AG09319 (cell line): ENCODE measurements around the gene ELN.

ENCODE experiments used
- DNase-seq: peaks from one replicate; pipeline ENCODE4 v3.0.0-alpha.2; 2010; ENCODE audit warnings: low read depth; ENCODE audit errors: extremely low read depth
- TF ChIP-seq, protein P1 (sequence below): IDR thresholded peaks from 2 replicates; pipeline ENCODE4 v1.5.1; 2011; ENCODE audit warnings: low read depth, mild to moderate bottlenecking, inconsistent platforms, low read length, moderate library complexity

The ELN gene

GRCh38 chr7:74052628-74053027 lies 24.7 kb downstream of the ELN start:
- no peak for DNase-seq
- TF ChIP-seq, protein P1, sequence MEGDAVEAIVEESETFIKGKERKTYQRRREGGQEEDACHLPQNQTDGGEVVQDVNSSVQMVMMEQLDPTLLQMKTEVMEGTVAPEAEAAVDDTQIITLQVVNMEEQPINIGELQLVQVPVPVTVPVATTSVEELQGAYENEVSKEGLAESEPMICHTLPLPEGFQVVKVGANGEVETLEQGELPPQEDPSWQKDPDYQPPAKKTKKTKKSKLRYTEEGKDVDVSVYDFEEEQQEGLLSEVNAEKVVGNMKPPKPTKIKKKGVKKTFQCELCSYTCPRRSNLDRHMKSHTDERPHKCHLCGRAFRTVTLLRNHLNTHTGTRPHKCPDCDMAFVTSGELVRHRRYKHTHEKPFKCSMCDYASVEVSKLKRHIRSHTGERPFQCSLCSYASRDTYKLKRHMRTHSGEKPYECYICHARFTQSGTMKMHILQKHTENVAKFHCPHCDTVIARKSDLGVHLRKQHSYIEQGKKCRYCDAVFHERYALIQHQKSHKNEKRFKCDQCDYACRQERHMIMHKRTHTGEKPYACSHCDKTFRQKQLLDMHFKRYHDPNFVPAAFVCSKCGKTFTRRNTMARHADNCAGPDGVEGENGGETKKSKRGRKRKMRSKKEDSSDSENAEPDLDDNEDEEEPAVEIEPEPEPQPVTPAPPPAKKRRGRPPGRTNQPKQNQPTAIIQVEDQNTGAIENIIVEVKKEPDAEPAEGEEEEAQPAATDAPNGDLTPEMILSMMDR: no peak

GRCh38 chr7:74053589-74054186 lies 25.7 kb downstream of the ELN start:
- TF ChIP-seq, protein P1: no peak
- no peak for DNase-seq

DNA sequence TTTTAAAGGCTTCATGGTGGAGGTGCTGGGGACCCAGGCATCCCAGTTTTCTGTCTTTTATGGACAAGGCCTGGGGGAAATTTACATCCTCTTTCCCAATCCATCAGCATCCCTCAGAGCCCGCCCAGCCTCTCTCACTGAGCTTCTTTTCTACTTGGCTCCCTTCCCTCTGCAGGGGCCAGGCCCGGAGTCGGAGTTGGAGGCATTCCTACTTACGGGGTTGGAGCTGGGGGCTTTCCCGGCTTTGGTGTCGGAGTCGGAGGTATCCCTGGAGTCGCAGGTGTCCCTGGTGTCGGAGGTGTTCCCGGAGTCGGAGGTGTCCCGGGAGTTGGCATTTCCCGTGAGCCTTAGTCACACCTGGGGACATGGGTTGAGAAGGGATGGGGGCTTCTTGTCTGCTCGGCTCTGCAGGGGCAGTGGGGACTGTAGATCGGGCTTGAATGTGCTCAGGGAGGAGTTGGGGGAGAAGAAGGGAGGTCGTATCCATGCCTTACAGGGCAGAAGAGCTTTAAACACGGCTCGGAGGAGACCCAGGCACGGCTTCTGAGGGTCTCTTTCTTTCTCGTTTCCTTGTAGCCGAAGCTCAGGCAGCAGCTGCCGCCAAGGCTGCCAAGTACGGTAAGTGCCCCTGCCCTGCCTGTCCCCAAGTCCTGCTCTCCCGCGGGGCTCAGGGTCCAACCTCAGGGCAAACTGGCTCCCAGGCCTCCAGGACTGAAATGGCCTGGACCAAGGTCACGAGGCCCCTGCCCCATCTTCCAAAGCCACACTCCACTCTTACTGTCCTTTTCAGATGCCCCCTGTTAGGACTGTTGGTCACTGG lies 28.3 kb downstream of the ELN start:
- TF ChIP-seq, protein P1: no peak
- no peak for DNase-seq

- DNase-seq: no peak
- TF ChIP-seq, protein P1: no peak
Observed at GRCh38 chr7:74057216-74057925, 29.4 kb downstream of the ELN start.

GRCh38 chr7:74057987-74058386 lies 30.0 kb downstream of the ELN start:
- DNase-seq: no peak
- TF ChIP-seq, protein P1: no peak

- TF ChIP-seq, protein P1: no peak
Observed at GRCh38 chr7:74058486-74058885, 30.5 kb downstream of the ELN start.

DNA sequence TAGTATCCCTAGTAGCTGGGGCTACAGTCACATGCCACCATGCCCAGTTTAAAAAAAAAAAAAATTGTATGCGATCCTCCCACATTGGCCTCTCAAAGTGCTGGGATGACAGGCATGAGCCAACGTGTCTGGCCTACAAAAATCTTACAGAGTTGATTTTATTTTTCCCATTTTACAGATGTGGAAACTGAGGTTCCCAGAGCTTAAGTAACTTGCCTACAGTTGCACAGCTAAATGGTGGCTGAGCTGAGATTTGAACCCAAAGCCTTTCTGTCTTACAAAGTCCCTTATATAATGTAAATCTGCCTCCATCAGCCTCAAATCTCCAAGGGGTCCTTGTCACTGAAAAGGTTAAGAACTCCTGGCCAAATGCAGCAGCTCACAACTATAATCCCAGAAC lies 31.1 kb downstream of the ELN start:
- DNase-seq: no peak
- TF ChIP-seq, protein P1: no peak

More at GRCh38 chr7:74058486-74058885, 30.5 kb downstream of the ELN start:
- no peak for DNase-seq
